ENCODE measurements around the gene TSPEAR. TPM values are rescaled to one million over a fixed set of nuclear protein-coding genes. Genes with fewer than 3 reads are reported as not detected.

Gene TSPEAR
- total RNA-seq, 6 experiments from 2014 or later: not detected

DNA sequence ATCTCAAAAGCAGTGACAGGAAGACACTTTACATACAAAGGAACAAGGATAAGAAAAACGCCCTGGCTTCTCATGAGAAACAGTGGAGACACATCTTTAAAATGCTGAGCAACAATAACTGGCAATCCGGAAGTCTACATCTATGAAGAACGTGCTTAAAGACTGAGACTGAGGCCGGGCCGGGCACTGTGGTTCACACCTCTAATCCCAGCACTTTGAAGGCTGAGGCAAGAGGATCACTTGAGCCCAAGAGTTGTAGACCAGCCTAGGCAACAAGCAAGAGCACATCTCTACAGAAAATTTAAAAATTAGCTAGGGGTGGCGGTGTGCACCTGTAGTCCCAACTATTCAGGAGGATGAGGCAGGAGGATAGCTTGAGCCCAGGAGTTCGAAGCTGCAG is 27.3 kb downstream of the TSPEAR start:
- no peaks in the 10 kb centered on the region for H3K9me3 ChIP-seq
- H3K4me3 ChIP-seq: no peak overlapping the region
- H3K27ac ChIP-seq: no peak overlapping the region
- intact Hi-C loops (cut with DNase I): no loop called here
- no peaks in the 10 kb centered on the region for H3K4me1 ChIP-seq
- DNase-seq (no peak), ATAC-seq (no peak)
- 47% methylated on average over 3 of the region's 7 CpGs for WGBS (ENCODE audit: insufficient coverage, low coverage, low lambda C conversion rate, missing lambda C conversion rate)
- no peaks in the 10 kb centered on the region for H3K27me3 ChIP-seq
- TF ChIP-seq, protein P1, sequence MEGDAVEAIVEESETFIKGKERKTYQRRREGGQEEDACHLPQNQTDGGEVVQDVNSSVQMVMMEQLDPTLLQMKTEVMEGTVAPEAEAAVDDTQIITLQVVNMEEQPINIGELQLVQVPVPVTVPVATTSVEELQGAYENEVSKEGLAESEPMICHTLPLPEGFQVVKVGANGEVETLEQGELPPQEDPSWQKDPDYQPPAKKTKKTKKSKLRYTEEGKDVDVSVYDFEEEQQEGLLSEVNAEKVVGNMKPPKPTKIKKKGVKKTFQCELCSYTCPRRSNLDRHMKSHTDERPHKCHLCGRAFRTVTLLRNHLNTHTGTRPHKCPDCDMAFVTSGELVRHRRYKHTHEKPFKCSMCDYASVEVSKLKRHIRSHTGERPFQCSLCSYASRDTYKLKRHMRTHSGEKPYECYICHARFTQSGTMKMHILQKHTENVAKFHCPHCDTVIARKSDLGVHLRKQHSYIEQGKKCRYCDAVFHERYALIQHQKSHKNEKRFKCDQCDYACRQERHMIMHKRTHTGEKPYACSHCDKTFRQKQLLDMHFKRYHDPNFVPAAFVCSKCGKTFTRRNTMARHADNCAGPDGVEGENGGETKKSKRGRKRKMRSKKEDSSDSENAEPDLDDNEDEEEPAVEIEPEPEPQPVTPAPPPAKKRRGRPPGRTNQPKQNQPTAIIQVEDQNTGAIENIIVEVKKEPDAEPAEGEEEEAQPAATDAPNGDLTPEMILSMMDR (IDR thresholded peaks at IDR 0.05): no peak
- no peak for TF ChIP-seq POLR2A (IDR thresholded peaks at IDR 0.05)
- H3K36me3 ChIP-seq: no peaks in the 10 kb centered on the region

DNA sequence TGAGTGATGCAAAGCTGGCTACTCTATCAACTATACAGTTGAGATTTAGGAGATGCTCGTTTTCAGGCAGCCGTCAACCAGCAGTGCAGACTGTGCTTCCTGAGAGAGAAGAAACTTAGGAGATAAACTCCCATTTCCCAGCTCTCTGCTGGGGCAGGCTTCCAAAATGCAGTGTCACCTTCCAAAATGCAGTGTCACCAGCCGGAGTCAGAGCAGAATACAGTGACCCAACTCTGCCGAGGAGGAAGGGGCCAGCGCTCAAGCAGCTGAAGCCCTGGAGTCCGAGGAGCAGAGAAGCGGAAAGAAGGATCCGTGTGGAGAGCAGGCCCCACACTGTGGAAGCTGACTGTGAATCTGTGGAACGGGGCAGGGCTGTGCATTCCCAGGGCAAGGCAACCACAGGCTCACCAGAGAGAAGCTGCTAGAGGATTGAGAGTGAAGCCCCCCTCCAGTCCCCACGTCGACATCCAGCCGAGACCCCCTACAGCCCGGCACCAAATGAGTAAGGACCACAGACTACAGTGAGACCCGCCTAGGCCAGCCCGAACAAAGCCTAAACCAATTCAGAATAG is 28.7 kb downstream of the TSPEAR start:
- intact Hi-C loops (cut with DNase I): no loop called here
- WGBS (ENCODE audit: insufficient coverage, low coverage, low lambda C conversion rate, missing lambda C conversion rate): 35% methylated on average over 5 of the region's 15 CpGs
- ATAC-seq: no peak
- Histone ChIP-seq H3K4me1 (no peaks in the 10 kb centered on the region), H3K36me3 (no peaks in the 10 kb centered on the region), H3K9me3 (no peaks in the 10 kb centered on the region), H3K27me3 (no peaks in the 10 kb centered on the region), H3K4me3 (no peak overlapping the region), H3K27ac (no peak overlapping the region)
- no peak for TF ChIP-seq POLR2A (IDR thresholded peaks at IDR 0.05)
- TF ChIP-seq, protein P1 (IDR thresholded peaks at IDR 0.05): no peak
- no peak for DNase-seq

DNA sequence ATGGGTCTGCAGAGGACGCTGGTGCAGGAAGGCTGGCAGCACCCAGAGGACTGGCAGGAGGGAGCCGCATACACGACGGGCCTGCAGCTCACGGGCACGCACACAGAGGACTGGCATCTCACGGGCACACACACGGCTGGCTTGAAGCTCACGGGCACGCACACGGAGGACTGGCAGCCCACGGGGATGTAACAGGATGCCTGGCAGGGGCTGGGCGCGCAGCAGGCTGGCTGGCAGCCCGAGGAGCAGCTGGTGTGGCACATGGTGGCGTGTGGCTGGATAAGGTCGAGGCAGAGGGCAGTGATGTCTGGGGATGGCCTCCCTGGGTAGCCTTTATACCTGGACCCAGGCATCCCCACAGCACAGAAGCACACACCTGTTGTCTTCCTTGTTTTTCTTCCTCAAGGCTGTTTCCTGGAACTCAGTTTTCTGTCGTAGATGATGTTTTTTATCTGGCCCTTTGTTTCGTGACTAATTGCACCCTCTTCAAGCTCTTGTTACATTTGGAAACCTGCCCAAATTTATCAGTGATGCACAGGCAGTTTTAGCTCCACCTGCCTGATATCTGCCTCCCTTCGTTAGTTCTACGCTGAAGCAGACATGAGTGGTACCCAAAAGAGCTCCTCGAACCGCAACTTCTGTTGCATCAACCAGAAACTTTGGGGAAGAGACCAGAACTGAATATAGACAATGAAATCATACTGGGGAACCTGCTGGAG is 29.4 kb downstream of the TSPEAR start, which contains the start of gene KRTAP12-1:
KRTAP12-1 (minus strand) TSS at position 303 of the 719 bp plus-strand sequence; CDS start at position 263, 40 bp downstream.
- Histone ChIP-seq H3K36me3 (no peaks in the 10 kb centered on the region), H3K27me3 (no peaks in the 10 kb centered on the region), H3K4me3 (no peak within 1 kb of the TSS), H3K27ac (no peak within 1 kb of the TSS), H3K9me3 (no peaks in the 10 kb centered on the region), H3K4me1 (no peaks in the 10 kb centered on the region)
- TF ChIP-seq, protein P1 (IDR thresholded peaks at IDR 0.05): no peak
- TF ChIP-seq POLR2A (IDR thresholded peaks at IDR 0.05): no peak
- 56% methylated on average over 7 of the region's 23 CpGs for WGBS (ENCODE audit: insufficient coverage, low coverage, low lambda C conversion rate, missing lambda C conversion rate)
- DNase-seq (no peak), ATAC-seq (no peak)
- intact Hi-C loops (cut with DNase I): no loop called here

DNA sequence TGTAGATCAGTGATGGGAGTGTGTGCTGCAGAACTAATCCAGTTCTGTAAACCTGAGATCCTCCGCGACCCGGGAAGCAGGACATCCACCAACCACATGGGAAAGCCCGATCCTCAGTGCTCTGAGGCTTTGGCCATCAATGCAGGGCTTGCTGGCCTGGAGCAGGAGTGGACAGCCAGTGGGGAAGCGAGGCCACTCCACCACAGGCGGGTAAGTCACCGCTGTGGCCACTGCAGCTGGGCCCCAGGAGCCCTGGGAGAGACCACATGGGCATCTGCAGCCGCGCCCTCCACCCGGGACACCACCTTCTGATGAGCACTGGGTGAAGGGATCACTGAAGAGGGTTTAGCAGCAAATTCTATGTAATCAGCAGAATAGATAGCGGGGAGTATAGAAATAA is 30.2 kb downstream of the TSPEAR start:
- H3K9me3 ChIP-seq: no peaks in the 10 kb centered on the region
- no peak for ATAC-seq
- H3K4me1 ChIP-seq: no peaks in the 10 kb centered on the region
- no peak for TF ChIP-seq POLR2A (IDR thresholded peaks at IDR 0.05)
- TF ChIP-seq, protein P1 (IDR thresholded peaks at IDR 0.05): no peak
- DNase-seq: no peak
- no peaks in the 10 kb centered on the region for H3K27me3 ChIP-seq
- WGBS (ENCODE audit: insufficient coverage, low coverage, low lambda C conversion rate, missing lambda C conversion rate): 73% methylated on average over 4 of the region's 11 CpGs
- no peaks in the 10 kb centered on the region for H3K36me3 ChIP-seq
- no peak overlapping the region for H3K4me3 ChIP-seq
- no peak overlapping the region for H3K27ac ChIP-seq
- intact Hi-C loops (cut with DNase I): no loop called here

Data from right lobe of liver (tissue), 6 donors.